NCI-H446 treated with DMSO at 0.1 percent for 48 hours (cell line): Measurements from ENCODE around the gene PRPF38B.

ENCODE experiments used
- DNase-seq: peaks from one replicate; lab custom pipeline; 2025; lab: John Stamatoyannopoulos, UW

PRPF38B gene

DNA sequence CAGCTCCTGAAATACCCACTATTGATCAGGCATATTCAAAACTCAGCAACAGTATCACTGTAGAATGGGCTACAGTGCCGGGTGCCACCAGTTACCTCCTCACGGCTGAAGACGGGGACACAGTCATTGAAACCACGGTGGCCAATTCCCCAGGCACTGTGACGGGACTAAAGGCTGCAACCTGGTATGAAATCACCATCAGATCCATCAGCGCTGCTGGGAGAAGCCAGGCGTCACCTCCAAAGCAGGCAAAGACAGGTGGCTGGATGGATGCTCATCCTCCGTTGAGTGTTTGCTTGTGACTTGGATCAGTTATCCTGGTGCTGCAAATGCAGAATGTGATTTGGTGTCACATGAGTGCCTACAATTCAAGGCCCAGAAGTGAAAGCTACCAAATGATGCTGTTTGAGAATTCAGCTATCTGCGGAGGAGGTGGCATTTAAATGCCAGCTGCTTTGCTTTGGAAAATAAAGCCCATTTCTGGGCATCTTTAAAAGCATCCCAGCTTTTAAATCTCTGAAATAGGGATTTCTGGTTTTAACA lies 25.7 kb downstream of the PRPF38B start:
- no peak for DNase-seq

DNA sequence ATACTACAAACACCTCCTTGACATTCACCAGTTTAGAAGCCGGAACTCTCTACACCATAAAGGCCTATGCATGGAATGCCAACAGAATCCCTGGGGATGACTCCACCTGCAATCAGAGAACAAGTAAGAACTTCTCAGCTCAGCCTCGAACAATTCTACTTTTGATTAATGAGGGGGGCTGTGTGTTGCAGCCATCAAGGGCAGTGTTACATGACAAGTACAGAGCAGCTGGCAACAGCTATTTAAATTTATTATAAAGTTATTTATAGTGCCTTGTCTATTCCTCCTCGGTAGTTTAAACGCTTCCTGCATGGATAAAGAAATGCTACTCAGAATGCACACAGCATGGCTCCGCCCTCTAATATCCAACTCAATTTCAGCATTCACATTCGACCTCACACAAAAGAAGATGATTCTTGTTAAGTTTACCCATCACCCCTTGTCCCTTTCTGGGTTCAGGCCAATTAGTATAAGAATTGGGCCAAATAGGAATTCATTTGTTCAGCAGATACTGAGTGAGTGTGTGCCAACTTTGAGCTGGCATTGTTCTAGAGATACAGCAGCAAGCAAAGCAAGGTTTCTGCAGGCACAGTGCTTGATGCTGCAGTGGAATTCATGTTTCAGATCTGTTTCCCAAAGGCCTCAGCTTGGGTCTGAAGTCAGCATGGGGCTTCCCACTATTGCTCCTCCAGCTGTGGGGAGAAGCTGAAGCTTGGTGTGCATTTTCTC lies 27.0 kb downstream of the PRPF38B start:
- no peak for DNase-seq

DNA sequence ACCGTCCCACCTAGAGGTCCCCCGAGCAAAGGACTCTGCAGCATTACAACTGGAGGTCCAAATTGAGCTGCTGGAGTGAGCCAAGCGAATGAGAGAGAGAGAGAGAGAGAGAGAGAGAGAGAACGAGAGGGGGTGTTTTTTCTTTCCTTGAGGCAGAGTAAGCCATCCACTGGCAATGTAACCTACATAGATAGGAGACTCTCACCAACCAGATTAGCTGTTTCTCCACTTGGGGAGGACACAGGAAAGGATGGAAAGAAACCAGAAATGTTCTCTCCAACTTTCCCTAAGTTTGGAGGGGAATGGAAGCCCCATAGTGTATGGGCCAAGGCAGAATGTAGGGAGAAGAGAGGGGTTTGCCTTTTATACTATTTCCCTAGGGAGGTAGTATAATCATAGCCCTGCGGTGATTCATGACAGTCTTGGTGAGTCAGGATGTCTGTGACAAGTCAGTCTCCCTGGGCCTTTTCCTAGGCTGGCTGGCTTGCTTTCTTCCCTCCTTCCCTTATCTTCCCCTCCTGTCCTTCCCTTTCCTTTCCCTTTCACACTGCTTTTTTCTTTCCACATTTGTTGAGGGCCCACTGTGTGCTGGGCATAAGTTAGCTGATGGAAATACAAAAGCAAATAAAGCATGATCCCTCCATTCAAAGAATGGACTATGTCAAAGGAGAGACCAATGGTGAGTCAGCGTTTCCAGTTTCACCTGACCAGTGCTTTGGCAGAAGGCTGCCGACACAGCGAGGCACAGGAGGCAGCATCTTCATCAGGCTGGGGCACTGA lies 27.7 kb downstream of the PRPF38B start:
- no peak for DNase-seq

DNA sequence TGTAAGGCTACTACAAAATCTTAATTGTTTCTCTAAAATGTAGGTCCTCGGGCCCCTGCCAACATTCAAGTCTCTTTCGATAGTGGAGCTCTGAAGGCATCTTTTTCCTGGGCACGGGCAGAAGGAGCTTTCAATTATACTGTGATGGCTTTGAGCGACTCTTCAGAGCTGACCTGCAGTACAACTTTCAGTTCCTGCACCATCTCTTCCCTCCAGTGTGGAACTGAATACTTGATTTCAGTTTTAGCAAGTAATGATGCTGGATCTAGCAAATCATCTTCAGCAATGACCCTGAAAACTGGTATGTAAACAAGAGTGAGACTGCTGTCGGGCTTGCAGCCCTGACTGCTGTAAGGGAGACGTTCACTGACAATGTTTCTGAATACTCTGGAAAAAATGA lies 30.2 kb downstream of the PRPF38B start:
- DNase-seq = no peak

GRCh38 chr1:108725906-108726305 lies 33.8 kb downstream of the PRPF38B start:
- no peak for DNase-seq

GRCh38 chr1:108728327-108728923 lies 36.3 kb downstream of the PRPF38B start:
- no peak for DNase-seq

GRCh38 chr1:108729481-108729880 lies 37.4 kb downstream of the PRPF38B start:
- no peak for DNase-seq

DNA sequence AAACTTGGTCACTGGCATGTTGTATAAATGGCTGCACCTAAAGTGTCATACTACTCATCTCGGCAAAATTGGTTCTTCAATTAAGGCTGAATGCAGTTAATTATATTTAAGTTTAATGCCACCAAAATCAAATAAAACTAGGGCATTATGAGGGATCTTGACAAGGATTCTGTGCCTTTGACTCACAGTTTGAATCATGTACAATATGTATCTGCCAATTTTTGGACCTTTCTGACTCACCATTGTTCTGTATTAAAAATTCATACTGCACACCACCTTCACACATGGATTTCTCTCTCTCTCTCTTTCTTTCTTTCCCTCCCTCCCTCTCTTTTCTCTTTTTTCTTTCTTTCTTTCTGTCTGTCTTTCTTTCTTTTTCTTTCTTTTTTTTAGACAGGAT lies 40.3 kb downstream of the PRPF38B start:
- DNase-seq = no peak

DNA sequence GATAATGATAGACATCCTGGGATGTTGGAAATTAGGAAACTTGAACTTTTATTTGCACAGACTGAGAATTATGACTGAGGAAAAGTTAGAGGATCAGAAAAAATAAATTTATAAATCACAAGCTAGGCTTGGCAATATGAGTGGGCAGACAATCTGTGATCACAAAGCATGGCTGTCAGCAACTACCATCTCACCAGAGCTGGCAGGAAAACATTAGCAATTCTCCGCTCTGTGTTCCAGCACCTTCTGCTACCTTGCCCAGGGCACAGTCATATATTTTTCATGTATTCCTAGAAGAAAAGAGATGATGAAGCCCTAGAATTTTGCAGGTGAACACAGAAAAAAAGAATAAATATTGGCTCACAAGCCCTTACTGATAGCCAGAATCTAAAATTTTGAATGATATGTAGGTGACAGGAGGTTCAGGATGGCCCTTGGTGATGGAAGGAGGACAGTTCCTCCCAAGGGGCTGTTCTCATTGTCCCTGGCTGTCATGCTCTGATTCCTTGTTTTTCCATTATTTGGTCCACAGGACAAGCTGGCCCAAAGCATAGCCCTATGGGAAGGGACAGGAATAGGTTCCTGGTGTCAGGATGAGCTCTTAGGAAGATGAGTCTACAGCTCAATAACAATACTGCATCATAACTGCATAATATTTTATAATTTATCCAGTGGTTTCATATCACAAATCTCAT lies 42.2 kb downstream of the PRPF38B start:
- DNase-seq = no peak

GRCh38 chr1:108742253-108742652 lies 50.1 kb downstream of the PRPF38B start:
- DNase-seq = no peak

- DNase-seq = no peak
These were observed 53.9 kb downstream of the PRPF38B start for GRCh38 chr1:108745980-108746381.

DNA sequence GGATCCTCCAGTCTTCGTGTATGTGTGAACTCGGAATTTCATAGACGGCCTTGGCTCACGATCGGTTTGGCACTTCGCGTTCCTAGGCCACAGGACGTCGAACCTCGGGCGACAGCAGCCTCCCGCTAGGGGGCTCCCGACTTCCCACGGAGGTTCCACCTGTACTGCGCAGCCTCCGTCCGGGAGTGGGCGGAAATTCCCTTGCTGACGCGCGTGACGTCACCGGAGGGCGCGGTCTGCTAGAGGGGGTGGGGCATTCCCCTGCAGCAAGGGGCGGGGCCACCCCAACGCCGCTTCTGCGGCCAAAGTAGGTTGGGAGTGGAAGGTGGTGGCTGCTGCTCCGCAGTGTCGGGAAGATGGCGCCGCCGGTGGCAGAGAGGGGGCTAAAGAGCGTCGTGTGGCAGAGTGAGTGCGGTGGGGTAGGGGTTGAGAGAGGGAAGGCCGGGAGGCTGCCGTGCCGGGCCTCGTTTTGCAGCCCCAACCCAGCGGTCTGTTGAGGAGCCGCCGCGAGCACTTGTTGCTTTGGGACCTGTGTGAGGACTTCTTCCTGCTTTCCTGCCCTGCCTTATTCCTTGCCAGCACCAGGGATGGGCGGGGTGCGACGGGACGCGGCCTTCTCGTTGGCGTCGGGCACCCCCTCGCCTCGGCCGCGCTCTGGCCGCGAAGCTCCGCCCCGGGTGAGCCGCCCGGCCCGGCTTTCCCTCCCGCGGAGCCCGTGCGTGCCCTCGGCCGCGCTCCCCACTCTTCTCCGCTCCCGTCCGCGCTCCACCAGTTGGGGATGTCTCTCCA lies 54.5 kb downstream of the PRPF38B start, which contains the start of gene STXBP3:
STXBP3 (plus strand) TSS at position 293 of the 789 bp plus-strand sequence; CDS start at position 357, 64 bp downstream.
- DNase-seq = peak; percentile 97

GRCh38 chr1:108747171-108747850 lies 55.2 kb downstream of the PRPF38B start:
- DNase-seq = peak; percentile 50

- DNase-seq = no peak
These were observed 55.8 kb downstream of the PRPF38B start for GRCh38 chr1:108747898-108748297.

DNA sequence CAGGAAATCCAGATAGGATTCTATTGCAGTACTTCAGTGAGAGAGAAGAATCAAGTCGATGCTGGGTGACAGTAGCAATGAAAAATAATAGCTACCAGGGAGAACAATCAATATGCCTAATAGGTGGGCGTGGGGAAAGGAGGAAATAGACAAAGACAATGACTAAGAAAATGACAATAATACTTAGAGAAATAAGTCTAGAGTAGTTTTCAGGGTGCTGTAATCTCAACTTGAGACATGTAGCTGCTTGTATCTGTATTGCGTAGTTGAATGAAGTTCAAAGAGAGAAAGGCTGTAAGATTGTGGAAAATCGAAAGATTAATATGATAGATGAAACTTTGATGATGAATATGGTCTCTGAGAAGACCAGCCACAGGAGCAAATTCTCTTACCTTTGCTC lies 57.0 kb downstream of the PRPF38B start:
- no peak for DNase-seq

DNA sequence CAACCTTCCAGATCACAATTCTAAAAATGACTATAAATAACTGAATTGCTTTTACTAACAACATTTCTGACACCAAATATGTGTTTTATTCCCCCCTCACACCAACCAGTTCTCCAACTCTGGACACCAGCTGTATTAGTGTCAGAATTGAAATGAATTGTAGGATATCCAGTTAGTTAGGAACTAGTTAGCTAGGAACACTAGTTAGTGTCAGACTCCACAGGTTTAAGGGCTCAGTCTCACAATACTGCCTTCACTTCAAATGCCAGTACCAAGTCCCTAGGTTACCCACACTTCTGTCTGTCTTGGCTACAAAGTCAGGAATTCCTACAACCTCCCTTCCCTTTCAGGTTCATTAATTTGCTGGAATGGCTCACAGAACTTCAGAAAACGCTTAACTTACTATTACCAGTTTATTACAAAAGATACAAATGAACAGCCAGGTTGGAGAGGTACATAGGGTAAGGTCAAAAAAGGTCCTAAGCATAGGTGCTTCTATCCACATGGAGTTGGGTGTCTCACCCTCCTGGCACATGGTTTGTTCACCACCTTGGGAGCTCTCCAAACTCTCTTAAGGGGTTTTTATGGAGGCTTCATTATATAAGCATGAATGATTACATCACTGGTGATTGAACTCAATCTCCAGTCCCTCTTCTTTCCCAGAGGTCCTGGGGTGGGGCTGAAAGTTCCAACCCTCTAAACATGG lies 58.5 kb downstream of the PRPF38B start:
- DNase-seq = peak; percentile 37
